Renal pelvis (tissue), 4 donors: ENCODE data around the gene SOBP. TPM values are rescaled to one million over a fixed set of nuclear protein-coding genes. Genes with fewer than 3 reads are reported as not detected.
A peak's percentile ranks its signal among the peaks of the same experiment; 100 is the strongest.
"Not testable (repeated sequence)": the region's sequence is repeated elsewhere in the genome, so short reads cannot be mapped to it uniquely, and the experiment has no call there.

Experiments
- DNase-seq: peaks from one replicate; pipeline ENCODE4 v3.0.0-alpha.2; 2013
- polyA plus RNA-seq, 3 donors: library from polyadenylated mRNA; unstranded; fragments of 120-200 nt; gene quantifications; one replicate each; pipeline ENCODE4 v1.2.1, GENCODE V29; 2013; ENCODE audit not compliant: insufficient read length in 3 of 3

The SOBP gene
- polyA plus RNA-seq, 3 donors, result 11.0 to 15.3 (median 12.6) TPM

DNA sequence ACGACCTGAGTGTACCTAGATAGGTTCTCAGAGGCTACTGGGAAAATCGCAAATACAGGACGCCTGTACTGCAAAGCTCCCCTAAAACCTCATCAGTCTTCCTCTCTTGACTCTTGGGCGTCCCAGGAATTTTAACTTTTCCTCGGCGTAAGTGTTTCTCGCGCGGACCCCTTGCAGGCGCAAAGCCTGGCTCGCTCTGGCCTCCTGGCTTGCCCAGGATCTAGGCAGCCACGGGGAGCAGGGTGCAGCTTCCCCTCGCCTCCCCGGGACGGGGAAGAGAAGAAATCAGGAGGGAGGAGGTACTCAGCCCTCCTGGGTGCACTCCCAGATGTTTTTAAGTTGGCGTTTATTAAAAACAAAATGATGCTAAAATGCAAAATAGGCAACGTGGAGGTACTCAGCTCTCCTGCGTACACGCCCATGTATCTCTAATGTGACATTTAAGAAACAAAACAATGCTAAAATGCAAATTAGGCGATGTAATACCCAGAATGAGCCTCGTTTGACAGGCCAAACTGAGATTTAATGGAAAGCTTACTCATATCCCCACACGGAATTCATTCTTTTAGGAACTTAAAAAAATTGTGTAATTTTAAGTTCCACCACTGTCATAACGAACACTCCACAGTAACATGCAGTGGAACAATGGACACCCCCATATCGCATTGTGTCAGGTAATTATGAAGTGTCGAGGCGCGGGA is 1.6 kb upstream of the SOBP start:
- no peak for DNase-seq

DNA sequence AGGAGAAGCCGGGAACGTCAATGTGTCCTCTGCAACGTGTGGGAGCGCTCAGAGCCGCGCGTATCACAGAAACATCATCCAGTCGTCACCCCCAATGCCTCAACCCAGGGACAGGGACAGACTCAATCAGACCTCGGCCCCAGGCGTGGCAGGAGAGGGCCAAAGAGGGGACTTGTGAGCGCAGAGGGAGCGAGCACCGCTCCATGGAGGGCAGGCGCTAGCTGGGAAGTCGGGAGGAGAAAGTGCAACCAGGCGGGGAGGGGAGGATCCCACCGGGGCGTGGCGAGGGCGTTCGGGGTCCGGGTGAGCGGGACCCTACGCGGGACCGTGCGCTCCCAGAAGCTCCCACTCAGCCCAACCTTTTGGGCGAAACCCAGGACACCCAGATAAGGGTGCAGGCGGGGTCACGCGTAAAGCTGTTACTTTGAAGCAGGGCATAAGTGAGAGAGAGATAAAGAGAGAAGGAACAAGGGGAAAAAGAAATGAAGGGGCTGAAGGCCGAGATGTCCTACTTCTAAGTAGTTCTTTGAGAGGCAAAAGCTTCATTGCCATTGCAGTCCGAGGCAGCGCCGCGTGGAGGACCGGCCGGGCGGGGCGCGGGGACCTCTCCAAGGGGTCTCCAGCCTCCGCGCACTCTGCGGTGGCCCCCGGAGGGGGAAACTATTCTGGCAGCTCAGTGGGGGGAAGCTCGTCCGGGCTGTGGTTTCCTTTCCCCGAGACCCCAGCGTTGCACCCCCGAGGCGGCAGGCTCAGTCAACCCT is 862 bp upstream of the SOBP start:
- DNase-seq, result no peak

DNA sequence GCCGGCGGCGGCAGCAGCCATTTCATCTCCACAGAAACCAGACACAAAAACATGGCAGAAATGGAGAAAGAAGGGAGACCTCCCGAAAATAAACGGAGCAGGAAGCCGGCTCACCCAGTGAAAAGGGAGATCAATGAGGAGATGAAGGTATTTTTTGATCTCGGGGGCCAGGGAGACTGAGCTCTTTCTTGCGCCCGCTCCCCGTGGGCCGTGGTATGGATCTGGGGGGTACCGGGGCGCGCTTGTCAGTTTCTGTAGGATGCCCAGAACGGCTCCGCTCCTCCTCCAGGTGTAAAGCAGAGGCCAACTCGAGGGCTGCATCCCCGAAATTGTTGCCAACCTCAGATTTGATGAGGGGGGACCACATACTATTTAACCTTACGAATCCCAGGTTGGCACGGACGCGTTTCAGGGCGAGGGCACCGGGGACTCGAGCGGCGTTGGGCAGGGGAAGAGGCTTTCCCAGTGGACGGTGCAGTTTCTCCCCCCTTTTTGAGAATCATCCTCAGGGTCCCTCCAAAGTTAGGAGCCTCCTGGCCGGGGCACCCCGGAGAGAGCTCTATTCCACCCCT is 735 bp downstream of the SOBP start:
- no peak for DNase-seq

DNA sequence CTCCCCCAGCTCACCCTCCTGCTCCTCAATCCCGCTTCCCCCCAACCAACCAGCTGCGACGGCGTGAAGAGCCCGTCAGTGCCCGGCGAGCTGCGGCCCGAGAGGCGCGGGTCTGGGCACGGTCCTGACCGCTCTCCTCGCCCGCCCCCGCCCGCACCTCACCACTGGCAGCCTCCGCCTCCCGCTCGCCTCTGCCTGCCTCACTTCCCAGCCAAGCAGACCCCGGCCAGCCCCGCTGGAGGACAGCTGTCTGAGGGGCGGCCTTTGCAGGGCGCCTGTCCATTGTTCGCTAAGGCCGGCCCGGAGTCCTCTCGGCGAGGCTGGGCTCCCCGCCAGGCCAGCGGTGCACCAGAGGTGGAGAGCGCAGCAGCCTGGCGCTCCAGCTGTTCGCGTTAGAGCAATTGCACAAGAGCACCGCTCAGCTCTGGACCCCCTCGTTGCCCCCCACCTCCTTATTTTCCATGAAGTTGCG is 1.3 kb downstream of the SOBP start:
- no peak for DNase-seq

DNA sequence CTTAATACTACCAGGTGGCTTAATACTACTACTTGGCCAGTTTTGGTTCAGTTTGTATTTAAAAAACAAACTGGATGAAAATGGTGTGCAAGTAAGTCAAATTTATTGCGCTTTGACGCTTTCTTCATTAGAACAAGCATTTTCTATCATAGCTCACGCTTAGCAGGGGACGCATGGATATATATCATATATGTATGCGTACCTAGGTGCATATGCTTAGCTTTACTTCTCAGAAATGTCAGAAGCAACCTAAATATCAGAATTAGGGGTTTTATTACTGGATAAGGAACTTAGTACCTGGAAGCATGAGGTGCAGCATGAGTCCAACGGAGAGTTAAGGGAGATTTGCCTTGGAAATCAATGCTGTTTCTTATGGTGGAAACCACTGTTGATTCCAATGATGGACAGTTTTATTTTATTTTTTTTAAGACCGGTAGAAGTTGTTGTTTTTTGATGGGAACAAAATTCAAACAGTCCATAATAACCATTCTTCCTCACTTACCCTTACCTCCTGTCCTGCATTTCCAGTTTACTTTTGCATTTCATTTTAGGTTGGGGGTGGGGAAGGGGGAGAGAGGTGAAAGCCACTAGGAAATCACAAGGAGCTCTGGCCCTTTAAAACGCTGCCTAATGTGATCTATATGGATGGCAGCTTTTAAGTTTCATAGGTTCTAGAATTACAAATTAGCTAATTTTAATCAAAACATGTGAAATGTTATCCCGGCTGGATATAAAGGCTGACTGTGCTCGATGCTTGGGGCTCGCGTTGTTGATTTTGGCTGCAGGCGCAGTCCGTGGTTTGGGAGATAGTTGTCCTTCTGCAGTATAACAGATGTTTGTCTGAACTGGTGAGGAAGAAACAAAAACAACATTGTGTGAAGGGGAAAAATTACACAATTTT is 2.1 kb downstream of the SOBP start:
- DNase-seq, result no peak

DNA sequence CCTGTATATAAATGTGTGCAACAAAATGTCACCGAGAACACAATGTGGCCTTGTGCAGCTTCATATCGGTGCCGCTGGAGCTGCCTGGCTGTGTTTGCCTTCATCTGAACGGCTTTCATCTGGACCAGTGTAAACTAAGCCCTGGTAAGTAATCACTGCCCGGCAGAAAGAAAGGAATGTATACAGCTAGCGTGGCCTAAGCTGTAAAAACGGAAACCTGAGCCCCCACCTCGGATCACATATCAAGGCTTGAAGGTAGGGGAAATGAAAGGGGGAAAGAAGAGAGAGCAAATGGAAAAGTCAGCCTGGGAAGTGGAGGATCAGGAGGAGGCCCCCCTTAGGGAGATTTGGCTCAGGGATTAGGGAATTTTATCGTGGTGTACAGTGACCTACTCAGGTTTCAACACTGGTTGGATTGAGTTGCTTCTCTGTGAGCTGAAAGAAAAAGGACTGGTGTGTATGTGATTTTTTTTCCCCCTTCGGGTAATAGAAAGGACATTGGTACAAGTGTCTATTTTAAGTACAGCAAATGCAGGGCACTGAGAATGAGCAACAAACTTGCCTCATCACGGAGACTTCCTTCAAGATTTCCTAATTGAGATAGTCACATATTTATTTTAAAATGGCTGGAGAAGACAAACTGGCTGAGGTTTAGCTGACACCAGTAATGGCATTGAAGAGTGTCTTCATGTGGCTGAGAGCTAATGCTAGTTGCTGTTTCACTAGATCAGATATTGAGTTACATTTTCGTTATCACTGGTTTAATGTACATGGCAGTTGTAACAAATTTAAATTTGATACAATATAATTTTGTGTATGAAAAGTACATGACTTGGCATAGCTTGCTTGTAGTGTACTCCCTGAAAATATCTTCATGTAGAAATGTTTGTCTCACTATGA is 3.5 kb downstream of the SOBP start:
- DNase-seq, result peak; percentile 84

DNA sequence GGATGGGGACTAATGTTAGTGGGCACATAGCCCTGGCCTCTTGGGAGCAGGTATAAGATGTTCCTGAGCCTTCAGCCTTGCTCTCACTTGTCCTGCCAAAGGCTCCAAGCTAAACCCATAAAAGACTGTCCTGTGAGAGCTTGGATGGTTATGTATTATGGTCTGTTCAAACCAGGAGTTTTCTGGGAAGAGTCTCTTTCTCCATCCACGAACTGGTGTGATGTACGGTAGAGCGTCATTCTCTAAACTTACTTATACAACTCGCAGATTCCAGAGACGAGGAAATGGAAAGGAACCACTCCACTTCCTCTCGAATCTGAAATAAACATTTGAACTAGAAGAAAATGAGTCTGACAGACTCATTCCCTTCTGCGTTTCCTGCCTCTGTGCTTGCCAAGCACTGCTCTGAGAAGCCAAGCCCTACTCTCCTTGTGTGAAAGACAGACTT is 5.3 kb downstream of the SOBP start:
- no peak for DNase-seq

DNA sequence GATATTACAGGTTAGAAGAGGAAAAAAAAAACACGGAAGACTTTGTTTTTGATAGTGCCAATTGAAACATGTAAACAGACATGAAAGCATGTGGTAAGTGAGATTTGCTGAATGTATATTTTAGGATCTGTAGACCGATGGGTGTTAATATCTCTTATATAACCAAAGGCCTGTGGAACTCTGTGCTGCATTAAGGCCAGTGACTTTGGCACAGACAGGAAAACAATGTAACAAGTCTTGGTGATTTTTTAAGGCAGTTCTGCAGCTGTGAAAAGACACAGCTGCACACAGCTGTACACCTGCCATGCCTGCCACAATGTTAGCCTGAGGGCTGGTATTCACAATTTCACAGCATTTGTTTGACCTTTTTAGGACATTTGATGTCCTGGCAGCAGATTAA is 6.1 kb downstream of the SOBP start:
- DNase-seq, result no peak

DNA sequence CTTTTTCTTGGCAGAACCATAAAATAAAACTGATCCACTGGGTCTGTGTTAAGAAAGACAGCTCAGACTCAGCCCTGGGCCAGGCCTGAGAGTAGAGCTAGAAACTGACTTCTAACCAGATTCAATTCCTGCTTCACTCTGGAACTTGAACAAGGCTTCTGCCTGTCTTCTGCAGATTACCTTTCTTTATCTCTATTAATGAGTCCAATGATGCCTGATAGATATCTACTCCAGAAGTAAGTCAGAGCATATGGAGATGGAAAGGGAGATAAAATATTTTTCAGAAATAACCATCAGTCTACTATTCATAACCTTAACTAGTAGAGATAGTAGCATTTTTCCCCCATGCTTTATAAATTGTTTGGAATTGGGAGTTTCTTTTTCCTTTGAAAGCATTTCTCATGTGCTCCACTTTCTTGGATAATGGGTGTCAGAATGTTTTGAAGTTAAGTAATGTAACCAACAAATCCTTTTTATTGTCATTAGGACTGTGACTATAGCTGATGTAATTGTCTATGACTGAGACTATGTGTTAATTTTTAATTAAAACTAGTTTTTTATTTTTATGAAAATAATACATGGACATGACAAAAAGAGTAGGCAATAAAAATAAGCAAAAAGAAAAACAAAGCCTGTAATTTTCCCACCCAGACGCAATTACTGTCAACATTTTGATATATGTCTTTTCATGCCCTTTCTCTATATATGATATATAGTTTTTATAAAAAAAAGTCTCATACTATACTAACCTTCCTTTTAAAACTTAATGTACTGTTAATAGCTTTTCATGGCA is 7.2 kb downstream of the SOBP start:
- DNase-seq, result no peak

DNA sequence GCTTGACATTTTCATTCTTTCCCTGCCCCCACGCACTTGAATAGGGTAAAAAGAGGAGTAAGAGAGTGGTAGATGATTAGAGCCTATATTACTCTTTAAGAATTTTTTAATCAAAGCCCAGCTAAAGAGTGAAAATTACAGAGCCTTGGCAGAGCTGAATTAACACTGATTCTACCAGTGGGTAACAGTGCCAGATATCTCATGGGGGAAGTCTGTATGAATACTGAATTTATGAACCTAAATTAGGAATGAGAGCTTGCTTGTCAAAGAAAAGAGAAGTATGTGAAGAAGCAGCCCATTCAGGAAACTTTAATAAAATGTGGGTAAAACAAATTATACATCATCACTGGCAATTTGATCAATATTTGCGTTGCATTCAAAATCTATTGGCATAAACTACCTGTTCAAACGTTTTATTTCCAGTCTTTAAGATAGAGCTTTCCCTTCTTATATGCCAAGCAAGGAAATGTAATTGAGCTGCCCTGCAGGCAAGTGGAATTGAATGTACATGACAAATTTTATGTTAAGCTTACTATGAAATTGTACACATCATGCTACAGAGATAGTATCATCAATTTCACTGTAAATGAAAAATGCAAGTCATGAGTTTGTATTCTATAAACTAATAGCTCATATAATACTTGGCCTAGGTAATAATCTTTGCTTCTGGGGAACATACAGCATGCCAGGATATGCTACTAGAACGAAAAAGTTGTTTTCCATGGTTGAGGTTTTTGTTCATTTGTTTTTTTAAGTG is 14.5 kb downstream of the SOBP start:
- no peak for DNase-seq

DNA sequence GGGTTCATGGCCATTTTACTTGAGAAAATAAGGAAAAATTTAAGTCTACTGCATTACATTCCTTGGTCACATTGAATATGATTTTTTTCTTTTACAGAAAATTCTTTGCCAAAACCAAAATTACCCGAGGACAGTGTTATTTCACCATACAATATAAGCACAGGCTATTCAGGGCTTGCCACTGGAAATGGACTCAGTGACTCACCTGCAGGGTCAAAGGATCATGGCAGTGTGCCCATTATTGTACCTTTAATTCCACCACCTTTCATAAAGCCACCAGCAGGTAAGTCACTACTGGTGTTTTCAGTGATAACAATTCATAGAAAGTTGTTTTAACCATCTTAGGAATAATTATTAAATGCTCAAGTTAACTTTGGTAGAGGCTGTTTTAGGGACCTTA is 16.2 kb downstream of the SOBP start:
- DNase-seq, result no peak

DNA sequence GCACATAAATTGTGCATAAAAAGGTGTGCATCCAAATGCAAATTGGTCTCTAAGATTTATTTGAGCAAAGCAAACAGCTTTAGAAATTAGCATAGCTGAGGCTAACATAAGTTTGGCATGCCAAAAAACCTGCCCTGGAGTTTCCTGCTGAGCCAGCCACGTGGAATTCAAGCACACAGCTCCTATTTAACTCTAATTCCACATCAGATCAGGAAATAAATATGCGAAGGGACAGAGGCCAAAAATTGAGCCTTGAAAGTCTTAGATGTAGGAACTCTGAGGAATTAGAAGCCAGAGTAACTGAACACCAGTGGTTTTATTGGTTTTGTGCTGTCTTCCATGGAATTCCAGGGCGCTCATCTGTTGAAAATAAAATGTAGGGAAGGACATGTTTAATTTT is 19.6 kb downstream of the SOBP start:
- no peak for DNase-seq

DNA sequence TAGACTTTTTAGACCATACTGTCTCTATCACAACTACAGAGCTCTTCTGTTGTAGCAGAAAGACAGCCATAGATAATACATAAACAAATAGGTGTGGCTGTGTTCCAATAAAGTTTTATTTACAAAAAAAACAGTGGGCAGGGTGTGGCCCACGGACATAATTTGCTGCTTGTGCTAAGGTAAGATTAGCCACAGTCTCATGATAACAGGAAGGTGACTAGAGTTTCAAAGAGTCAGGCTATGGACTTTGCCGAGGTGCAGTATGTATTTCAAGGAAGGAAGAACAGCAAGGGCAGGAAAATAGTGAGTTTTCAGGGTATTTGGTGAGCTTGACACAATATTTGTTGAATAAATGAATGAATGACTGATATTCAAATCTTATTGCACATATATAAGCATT is 20.2 kb downstream of the SOBP start:
- DNase-seq, result no peak

DNA sequence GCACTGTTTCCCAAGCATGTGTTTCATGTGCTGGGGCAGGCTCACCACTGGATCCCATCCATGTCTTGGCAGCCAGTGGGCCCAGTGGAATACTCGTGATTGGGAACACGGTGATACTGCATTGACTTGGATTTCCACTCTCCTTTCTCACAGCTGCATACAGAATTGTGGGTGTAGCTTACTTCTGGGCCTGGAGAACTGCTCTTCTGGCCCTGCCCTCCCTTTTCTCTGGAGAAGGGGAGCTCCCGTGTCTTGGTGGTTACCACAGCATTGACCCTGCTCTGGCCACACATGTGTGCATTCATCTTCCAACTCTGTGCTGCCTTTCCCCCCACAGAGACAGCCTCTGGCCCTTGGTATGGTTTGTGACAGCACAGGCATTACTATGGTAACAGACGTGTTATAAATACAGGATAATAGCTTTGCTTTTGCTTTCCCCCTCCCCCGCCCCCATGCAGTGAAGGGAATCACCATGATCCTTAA is 21.6 kb downstream of the SOBP start:
- DNase-seq, result no peak

DNA sequence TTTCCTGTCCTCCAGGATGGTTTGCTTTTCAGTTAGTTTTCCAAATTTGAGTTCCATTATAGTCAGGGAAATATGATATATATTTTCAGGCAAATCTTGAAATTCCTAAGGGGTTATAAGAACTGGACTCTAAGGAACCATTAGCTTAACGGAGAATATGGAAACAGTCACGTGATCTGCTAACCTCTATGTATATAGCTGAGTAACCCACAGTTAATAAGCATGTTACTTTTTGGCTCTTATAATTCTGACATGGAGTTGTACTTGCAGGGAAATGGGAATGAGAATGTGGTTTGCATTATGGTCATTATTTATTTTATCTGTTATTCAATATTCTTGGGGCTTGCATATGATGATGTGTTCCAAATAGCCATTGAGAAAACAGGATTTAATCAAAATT is 23.3 kb downstream of the SOBP start:
- no peak for DNase-seq

DNA sequence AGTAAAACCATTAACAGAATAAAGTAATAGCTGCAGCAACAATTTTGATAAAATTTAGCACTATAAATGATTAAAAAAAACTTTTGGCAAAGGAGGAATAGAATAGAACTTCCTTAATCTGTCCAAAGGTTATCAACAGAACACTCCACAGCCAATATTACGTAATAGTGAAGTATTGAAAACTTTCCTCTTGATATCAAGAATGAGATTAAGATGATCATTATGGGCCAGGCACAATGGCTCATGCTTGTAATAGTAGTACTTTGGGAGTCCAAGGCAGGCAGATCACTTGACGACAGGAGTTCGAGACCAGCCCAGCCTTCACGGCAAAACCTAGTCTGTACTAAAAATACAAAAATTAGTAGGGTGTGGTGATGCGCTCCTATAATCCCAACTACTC is 26.0 kb downstream of the SOBP start:
- DNase-seq, result no peak

DNA sequence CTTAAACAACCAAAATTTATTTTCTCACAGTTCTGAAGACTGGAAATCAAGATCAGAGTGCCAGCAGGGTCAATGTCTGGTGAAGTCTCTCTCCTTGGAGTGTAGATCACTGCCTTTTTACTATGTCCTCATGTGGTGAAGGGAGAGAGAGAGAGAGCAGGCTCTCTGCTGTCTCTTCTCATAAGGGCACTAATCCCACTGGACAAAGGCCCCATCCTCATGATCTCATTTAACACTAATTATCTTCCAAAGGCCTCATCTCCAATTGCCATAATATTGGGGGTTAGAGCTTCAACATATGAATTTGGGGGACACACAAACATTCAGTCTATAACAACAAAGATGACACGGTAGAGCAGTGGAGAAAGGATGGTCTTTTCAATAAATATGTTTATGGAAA is 27.4 kb downstream of the SOBP start:
- no peak for DNase-seq

DNA sequence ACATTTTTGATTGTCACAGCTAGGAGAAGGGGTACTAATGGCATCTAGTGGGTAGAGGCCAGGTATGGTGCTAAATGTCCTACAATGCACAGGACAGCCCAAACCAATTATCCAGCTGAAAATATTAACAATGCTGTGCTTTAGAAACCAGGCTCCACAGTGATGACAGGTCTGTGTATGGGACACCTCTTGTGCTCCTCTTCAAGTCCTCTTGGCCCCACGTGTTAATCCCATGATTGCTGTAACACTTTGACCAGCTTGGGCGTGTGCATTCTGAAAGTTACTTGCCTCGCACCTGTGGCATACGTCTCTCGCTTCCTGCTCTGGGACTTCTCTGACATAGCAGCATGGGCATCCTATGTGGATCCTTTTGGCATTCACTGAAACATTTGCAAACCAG is 29.3 kb downstream of the SOBP start:
- DNase-seq, result not testable (repeated sequence)

DNA sequence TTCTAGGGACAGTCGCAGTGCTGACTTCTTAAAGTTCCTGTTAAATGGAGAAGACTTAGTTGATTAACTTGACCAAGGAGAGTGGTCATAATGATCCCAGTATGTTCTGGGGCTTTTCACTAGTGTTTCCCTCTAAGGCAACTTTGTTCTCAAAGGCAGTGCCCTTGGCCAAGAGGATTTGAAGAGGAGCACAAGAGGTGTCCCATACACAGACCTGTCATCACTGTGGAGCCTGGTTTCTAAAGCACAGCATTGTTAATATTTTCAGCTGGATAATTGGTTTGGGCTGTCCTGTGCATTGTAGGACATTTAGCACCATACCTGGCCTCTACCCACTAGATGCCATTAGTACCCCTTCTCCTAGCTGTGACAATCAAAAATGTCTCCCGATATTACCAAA is 30.8 kb downstream of the SOBP start:
- DNase-seq, result not testable (repeated sequence)
